ENCODE measurements around the gene BRF1. TPM values are rescaled to one million over a fixed set of nuclear protein-coding genes. Genes with fewer than 3 reads are reported as not detected.

The BRF1 gene, protein sequence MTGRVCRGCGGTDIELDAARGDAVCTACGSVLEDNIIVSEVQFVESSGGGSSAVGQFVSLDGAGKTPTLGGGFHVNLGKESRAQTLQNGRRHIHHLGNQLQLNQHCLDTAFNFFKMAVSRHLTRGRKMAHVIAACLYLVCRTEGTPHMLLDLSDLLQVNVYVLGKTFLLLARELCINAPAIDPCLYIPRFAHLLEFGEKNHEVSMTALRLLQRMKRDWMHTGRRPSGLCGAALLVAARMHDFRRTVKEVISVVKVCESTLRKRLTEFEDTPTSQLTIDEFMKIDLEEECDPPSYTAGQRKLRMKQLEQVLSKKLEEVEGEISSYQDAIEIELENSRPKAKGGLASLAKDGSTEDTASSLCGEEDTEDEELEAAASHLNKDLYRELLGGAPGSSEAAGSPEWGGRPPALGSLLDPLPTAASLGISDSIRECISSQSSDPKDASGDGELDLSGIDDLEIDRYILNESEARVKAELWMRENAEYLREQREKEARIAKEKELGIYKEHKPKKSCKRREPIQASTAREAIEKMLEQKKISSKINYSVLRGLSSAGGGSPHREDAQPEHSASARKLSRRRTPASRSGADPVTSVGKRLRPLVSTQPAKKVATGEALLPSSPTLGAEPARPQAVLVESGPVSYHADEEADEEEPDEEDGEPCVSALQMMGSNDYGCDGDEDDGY
- 100 to 1,000 TPM in 1 of 2 donors, 10 to 100 TPM in 1; 95.3 to 112 TPM for total RNA-seq
- 30.3 TPM for polyA plus RNA-seq (ENCODE audit: insufficient read depth, low read depth, low replicate concordance)
- long read RNA-seq, donor 1, partial matches to known transcripts, result 60 of 63 reads
- long read RNA-seq, donor 1, other reads (novel, unspliced or antisense), result 0 of 63 reads
- long read RNA-seq, donor 2, partial matches to known transcripts, result 0 of 2 reads
- long read RNA-seq, donor 2, other reads (novel, unspliced or antisense), result 0 of 2 reads

DNA sequence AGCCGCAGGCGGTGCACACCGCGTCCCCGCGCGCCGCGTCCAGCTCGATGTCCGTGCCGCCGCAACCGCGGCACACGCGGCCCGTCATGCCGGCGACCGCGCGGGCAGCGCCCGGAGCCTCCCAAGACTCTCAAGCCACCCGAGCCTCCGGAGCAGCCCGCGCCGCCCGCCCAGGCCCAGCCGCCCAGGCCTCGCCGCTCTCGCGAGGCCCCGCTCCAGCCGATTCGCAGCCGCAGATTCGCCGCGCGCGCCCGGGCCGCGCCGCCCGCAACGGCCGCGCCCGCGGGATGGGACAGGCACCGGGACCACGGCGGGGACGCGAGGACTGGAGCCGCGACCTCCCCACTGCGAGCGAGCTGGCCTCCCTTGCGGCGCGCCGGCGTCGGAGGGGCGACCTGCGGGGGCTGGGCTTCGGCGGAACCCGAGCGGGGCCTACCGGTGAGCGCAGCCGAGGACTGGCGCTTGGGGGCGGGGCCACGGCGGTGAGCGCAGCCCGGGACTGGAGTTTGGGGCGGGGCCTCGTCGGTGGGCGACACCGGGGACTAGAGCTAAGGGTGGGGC is at the start of gene BRF1:
Gene BRF1, minus strand, starts transcription at position 460 of the 561 bp plus-strand sequence. Its CDS starts 372 bp downstream, at position 88.
- Histone ChIP-seq H3K27ac (peak within 1 kb of the TSS; percentile 81 to 91), H3K27me3 (no peaks in the 10 kb centered on the region), H3K36me3 (ENCODE audit: low read depth, missing control alignments) (no peaks in the 10 kb centered on the region), H3K4me1 (no peaks in the 10 kb centered on the region), H3K9me3 (no peaks in the 10 kb centered on the region), H3K4me3 (peak within 1 kb of the TSS; percentile 78 to 82)
- DNase-seq, result peak; percentile 93
- 0% methylated on average over 4 to 65 of the region's 90 CpGs for WGBS, 2 donors
- TF ChIP-seq POLR2A (IDR thresholded peaks at IDR 0.05), result no peak
- TF ChIP-seq, protein P1, sequence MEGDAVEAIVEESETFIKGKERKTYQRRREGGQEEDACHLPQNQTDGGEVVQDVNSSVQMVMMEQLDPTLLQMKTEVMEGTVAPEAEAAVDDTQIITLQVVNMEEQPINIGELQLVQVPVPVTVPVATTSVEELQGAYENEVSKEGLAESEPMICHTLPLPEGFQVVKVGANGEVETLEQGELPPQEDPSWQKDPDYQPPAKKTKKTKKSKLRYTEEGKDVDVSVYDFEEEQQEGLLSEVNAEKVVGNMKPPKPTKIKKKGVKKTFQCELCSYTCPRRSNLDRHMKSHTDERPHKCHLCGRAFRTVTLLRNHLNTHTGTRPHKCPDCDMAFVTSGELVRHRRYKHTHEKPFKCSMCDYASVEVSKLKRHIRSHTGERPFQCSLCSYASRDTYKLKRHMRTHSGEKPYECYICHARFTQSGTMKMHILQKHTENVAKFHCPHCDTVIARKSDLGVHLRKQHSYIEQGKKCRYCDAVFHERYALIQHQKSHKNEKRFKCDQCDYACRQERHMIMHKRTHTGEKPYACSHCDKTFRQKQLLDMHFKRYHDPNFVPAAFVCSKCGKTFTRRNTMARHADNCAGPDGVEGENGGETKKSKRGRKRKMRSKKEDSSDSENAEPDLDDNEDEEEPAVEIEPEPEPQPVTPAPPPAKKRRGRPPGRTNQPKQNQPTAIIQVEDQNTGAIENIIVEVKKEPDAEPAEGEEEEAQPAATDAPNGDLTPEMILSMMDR (IDR thresholded peaks at IDR 0.05), result no peak
- intact Hi-C loops (cut with DNase I; ENCODE audit: low total_unique reads), result no loop called here

DNA sequence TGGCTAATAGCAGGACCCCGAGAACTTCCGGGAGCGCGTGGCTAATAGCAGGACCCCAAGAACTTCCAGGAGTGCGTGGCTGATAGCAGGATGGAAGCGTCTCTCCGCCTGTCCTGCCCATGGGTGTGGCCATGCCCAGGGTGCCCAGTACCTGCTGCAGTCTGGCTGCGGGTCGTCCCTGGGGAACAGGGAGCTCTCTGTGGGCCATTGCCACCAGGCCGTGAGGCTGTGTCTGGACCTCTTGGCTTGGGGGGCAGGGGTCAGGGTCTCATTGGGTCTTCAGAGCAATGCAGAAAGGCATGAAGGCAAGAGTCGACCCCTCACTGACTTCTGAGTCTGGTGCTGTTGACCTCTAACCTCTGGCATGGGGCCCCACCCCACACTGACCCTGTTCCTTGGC is 49.2 kb upstream of the BRF1 start:
- Histone ChIP-seq H3K9me3 (no peaks in the 10 kb centered on the region), H3K4me1 (no peaks in the 10 kb centered on the region), H3K4me3 (no peak overlapping the region), H3K27ac (no peak overlapping the region), H3K36me3 (ENCODE audit: low read depth, missing control alignments) (no peaks in the 10 kb centered on the region), H3K27me3 (no peaks in the 10 kb centered on the region)
- no peak for TF ChIP-seq POLR2A (IDR thresholded peaks at IDR 0.05)
- no peak for DNase-seq
- 86 to 90% methylated on average over 9 to 11 of the region's 11 CpGs for WGBS, 2 donors
- intact Hi-C loops (cut with DNase I; ENCODE audit: low total_unique reads), result loop anchor here (5.0 to 10.0 kb wide), 2 partner anchors 148 to 255 kb away; no protein-coding TSS in a partner anchor

DNA sequence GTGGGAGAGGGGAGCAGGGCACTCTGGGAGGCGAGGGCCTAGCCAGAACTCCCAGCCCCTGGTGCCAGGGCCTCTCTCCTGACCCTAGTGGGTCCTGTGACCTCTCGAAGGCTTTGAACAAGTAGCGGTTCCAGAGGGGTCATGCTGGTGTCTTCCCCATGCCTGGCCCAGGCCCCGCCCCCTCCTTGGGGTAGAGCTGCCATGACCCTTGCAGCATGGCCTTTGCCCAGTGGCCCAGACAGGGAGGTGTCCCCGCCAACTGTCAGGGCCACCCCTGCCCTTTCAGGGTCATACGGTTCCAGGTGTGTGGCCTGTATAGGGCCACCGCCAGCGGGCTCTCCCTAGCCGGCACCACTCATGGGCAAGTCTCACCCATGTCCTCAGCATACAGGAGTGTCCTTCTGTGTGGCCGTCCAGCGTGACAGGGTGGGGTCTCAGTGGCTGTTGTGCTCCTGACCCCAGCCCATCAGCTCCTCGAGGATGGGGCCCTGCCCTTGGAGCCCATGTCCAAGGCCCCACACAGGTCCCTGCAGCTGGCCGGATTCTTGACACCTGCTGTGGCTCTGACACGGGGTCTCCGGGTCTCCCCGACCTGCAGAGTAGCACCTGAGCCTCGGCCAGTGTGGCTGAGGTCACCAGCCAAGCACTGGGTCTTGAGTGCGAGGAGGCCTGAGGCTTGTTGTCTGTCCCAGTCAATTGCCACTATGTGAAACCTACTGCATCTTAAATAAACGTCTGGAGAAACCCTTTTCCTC is 48.3 kb upstream of the BRF1 start:
- H3K27me3 ChIP-seq, result no peaks in the 10 kb centered on the region
- no peak for DNase-seq
- TF ChIP-seq POLR2A (IDR thresholded peaks at IDR 0.05), result no peak
- TF ChIP-seq, protein P1 (IDR thresholded peaks at IDR 0.05), result no peak
- H3K36me3 ChIP-seq (ENCODE audit: low read depth, missing control alignments), result no peaks in the 10 kb centered on the region
- H3K27ac ChIP-seq, result no peak overlapping the region
- intact Hi-C loops (cut with DNase I; ENCODE audit: low total_unique reads), result no loop called here
- H3K4me3 ChIP-seq, result no peak overlapping the region
- no peaks in the 10 kb centered on the region for H3K9me3 ChIP-seq
- WGBS, 2 donors, result 80 to 92% methylated on average over 5 to 17 of the region's 19 CpGs
- H3K4me1 ChIP-seq, result no peaks in the 10 kb centered on the region

DNA sequence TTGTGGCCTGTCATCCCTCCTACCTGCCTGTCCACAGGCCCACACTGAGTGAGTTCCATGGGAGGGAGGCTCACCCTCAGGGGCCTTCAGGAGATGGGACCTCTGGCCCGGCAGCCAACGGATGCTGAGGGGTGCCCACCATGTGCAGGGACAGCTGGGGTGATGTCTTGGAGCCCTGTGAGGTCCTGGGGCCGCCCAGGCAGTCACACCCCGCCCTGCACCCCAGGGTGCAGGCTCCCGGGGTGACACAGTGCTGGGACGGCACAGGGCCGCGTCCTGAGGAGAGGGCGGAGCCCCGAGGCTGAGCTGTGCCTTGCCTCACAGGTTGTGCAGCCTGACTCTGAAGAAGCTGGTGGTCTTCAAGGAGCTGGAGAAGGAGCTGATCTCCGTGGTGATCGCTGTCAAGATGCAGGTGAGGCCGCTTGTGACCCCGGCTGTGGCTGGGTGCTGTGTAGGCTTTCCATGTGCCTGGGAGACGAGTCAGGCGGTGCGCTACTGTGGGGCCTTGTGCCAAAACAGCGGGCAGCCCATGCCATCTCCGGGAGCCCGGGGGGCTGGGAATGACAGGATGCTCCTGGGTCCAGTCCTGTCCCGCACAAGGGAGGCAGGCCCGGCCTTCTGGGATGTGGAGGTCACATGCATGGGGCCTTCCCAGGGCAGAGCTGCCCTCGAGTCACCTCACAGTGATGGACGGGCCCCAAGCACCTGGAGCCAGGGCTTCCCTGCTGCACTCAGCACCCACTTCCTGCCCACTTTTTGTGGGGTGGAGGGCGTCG is 47.6 kb upstream of the BRF1 start:
- WGBS, 2 donors, result 91 to 100% methylated on average over 5 to 26 of the region's 26 CpGs
- Histone ChIP-seq H3K36me3 (ENCODE audit: low read depth, missing control alignments) (no peaks in the 10 kb centered on the region), H3K9me3 (no peaks in the 10 kb centered on the region), H3K27ac (no peak overlapping the region), H3K4me3 (no peak overlapping the region), H3K4me1 (no peaks in the 10 kb centered on the region), H3K27me3 (no peaks in the 10 kb centered on the region)
- intact Hi-C loops (cut with DNase I; ENCODE audit: low total_unique reads), result no loop called here
- TF ChIP-seq, protein P1 (IDR thresholded peaks at IDR 0.05), result no peak
- no peak for TF ChIP-seq POLR2A (IDR thresholded peaks at IDR 0.05)
- no peak for DNase-seq

Data from testis (tissue), 5 donors.